Fibroblast of pulmonary artery (primary cell): ENCODE measurements around the gene KDM1B.
"Not testable (repeated sequence)": the region's sequence is repeated elsewhere in the genome, so short reads cannot be mapped to it uniquely, and the experiment has no call there.

ENCODE experiments used
- DNase-seq: peaks from one replicate; pipeline ENCODE4 v3.0.0-alpha.2; 2010; ENCODE audit warnings: low read depth
- H3K4me3 ChIP-seq: replicated peaks from 2 replicates; pipeline ENCODE4 v1.5.1; 2011; ENCODE audit warnings: low read depth, mild to moderate bottlenecking, control low read depth, low read length, moderate library complexity
- CTCF ChIP-seq: IDR thresholded peaks from 2 replicates; pipeline ENCODE4 v1.5.1; 2011; ENCODE audit warnings: mild to moderate bottlenecking, control low read depth, low read length, inconsistent platforms; ENCODE audit errors: missing control alignments

The KDM1B gene

GRCh38 chr6:18221288-18221615, 66.0 kb downstream of the KDM1B start:
- no peak overlapping the region for H3K4me3 ChIP-seq
- no peak for TF ChIP-seq CTCF
- no peak for DNase-seq

GRCh38 chr6:18226451-18227105, 71.4 kb downstream of the KDM1B start:
- DNase-seq = peak; percentile 7

GRCh38 chr6:18227166-18227565, 71.9 kb downstream of the KDM1B start:
- not testable (repeated sequence) for H3K4me3 ChIP-seq, DNase-seq

More at GRCh38 chr6:18226451-18227105, 71.4 kb downstream of the KDM1B start:
- H3K4me3 ChIP-seq = not testable (repeated sequence)

GRCh38 chr6:18228590-18228989, 73.4 kb downstream of the KDM1B start:
- DNase-seq, H3K4me3 ChIP-seq: not testable (repeated sequence)

- not testable (repeated sequence) for DNase-seq, H3K4me3 ChIP-seq
Measured at GRCh38 chr6:18231856-18232255, 76.6 kb downstream of the KDM1B start.

GRCh38 chr6:18233770-18234169, 78.5 kb downstream of the KDM1B start:
- not testable (repeated sequence) for H3K4me3 ChIP-seq, DNase-seq

GRCh38 chr6:18234564-18234963, 79.3 kb downstream of the KDM1B start:
- TF ChIP-seq CTCF = no peak
- H3K4me3 ChIP-seq = no peak overlapping the region
- no peak for DNase-seq

GRCh38 chr6:18235524-18235923, 80.3 kb downstream of the KDM1B start:
- TF ChIP-seq CTCF = no peak

GRCh38 chr6:18237167-18237566, 81.9 kb downstream of the KDM1B start:
- DNase-seq = no peak
- H3K4me3 ChIP-seq = no peak overlapping the region
- TF ChIP-seq CTCF = no peak

More at GRCh38 chr6:18235524-18235923, 80.3 kb downstream of the KDM1B start:
- no peak for DNase-seq
- no peak overlapping the region for H3K4me3 ChIP-seq

GRCh38 chr6:18240230-18240629, 85.0 kb downstream of the KDM1B start:
- no peak overlapping the region for H3K4me3 ChIP-seq
- TF ChIP-seq CTCF = no peak
- no peak for DNase-seq
